ENCODE results near the gene METTL26. TPM values are rescaled to one million over a fixed set of nuclear protein-coding genes. Genes with fewer than 3 reads are reported as not detected.

Gene METTL26
- polyA plus RNA-seq, 2 of the 4 experiments (the other 2 are of a cell fraction): 47.2 to 78.3 TPM

DNA sequence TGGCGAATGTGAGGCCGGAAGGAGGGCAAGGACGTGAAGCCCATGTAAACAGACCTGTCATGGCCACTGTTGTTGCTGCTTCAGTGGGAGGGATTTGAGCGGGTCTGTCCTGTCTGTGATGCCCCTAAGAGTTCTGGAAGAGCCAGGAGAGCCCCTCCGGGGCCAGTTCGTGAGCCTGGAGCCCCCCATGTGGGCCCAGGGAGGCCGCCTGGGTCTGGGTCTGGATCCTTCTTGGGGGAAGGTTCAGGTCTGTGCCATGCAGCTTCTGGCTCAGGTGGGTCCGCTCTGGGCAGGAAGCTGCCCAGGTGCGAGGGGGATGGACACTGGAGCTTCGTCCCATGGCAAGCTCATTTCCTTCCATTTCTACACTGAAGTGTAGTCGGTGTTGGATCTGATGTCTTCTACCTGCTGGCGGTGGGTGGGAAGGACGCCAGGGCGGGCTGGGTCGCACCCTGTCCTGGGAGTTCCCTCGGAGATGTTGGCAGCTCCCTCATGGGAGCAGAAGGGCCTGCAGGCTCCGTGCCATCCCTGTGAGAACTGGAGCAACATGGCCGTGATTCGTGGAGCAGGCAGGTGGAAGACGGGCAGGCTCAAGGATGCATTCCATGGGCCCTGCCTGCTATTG, 16.5 kb downstream of the METTL26 start:
- TF ChIP-seq, protein P1, sequence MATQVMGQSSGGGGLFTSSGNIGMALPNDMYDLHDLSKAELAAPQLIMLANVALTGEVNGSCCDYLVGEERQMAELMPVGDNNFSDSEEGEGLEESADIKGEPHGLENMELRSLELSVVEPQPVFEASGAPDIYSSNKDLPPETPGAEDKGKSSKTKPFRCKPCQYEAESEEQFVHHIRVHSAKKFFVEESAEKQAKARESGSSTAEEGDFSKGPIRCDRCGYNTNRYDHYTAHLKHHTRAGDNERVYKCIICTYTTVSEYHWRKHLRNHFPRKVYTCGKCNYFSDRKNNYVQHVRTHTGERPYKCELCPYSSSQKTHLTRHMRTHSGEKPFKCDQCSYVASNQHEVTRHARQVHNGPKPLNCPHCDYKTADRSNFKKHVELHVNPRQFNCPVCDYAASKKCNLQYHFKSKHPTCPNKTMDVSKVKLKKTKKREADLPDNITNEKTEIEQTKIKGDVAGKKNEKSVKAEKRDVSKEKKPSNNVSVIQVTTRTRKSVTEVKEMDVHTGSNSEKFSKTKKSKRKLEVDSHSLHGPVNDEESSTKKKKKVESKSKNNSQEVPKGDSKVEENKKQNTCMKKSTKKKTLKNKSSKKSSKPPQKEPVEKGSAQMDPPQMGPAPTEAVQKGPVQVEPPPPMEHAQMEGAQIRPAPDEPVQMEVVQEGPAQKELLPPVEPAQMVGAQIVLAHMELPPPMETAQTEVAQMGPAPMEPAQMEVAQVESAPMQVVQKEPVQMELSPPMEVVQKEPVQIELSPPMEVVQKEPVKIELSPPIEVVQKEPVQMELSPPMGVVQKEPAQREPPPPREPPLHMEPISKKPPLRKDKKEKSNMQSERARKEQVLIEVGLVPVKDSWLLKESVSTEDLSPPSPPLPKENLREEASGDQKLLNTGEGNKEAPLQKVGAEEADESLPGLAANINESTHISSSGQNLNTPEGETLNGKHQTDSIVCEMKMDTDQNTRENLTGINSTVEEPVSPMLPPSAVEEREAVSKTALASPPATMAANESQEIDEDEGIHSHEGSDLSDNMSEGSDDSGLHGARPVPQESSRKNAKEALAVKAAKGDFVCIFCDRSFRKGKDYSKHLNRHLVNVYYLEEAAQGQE (IDR thresholded peaks at IDR 0.05): no peak
- TF ChIP-seq CHD4 (IDR thresholded peaks at IDR 0.05; ENCODE audit: borderline replicate concordance): no peak
- TF ChIP-seq ESRRA (IDR thresholded peaks at IDR 0.05; ENCODE audit: borderline replicate concordance, low read length): no peak
- TF ChIP-seq, protein P2, sequence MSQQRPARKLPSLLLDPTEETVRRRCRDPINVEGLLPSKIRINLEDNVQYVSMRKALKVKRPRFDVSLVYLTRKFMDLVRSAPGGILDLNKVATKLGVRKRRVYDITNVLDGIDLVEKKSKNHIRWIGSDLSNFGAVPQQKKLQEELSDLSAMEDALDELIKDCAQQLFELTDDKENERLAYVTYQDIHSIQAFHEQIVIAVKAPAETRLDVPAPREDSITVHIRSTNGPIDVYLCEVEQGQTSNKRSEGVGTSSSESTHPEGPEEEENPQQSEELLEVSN (IDR thresholded peaks at IDR 0.05; ENCODE audit: borderline replicate concordance, low read depth): no peak
- no peak for TF ChIP-seq JUN (IDR thresholded peaks at IDR 0.05)
- no peak for TF ChIP-seq HOXA7 (CRISPR knock-in tag; IDR thresholded peaks at IDR 0.05)
- TF ChIP-seq BHLHE40 (IDR thresholded peaks at IDR 0.05; ENCODE audit: low read depth, low read length): no peak
- TF ChIP-seq, protein P3, sequence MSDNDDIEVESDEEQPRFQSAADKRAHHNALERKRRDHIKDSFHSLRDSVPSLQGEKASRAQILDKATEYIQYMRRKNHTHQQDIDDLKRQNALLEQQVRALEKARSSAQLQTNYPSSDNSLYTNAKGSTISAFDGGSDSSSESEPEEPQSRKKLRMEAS (IDR thresholded peaks at IDR 0.05): no peak
- TF ChIP-seq HOXB13 (CRISPR knock-in tag; IDR thresholded peaks at IDR 0.05; ENCODE audit: low read depth): no peak
- no peak for TF ChIP-seq ZNF302 (CRISPR knock-in tag; IDR thresholded peaks at IDR 0.05)
- TF ChIP-seq NPAS2 (CRISPR knock-in tag; IDR thresholded peaks at IDR 0.05; ENCODE audit: borderline replicate concordance): no peak
- TF ChIP-seq, protein P4, sequence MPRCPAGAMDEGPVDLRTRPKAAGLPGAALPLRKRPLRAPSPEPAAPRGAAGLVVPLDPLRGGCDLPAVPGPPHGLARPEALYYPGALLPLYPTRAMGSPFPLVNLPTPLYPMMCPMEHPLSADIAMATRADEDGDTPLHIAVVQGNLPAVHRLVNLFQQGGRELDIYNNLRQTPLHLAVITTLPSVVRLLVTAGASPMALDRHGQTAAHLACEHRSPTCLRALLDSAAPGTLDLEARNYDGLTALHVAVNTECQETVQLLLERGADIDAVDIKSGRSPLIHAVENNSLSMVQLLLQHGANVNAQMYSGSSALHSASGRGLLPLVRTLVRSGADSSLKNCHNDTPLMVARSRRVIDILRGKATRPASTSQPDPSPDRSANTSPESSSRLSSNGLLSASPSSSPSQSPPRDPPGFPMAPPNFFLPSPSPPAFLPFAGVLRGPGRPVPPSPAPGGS (IDR thresholded peaks at IDR 0.05): no peak
- H3K9me3 ChIP-seq: no peaks in the 10 kb centered on the region
- ChIA-PET POLR2A (no interaction called here), CTCF (interaction anchor here (1.3 kb wide), 1 partner anchor 41 kb away, joined by 4 read pairs; no protein-coding TSS in a partner anchor)
- no peak overlapping the region for H3K4me3 ChIP-seq
- H3K4me2 ChIP-seq: no peak overlapping the region
- WGBS (ENCODE audit: missing lambda C conversion rate): 90% methylated on average over 16 of the region's 20 CpGs
- FAIRE-seq (no peak), DNase-seq (ENCODE audit: low read depth in 1 of 2, low spot score in 1 of 2) (no peak), ATAC-seq (no peak)
- peaks cover 18% of the 10 kb centered on the region for H3K4me1 ChIP-seq
- no peak overlapping the region for H3K27ac ChIP-seq

DNA sequence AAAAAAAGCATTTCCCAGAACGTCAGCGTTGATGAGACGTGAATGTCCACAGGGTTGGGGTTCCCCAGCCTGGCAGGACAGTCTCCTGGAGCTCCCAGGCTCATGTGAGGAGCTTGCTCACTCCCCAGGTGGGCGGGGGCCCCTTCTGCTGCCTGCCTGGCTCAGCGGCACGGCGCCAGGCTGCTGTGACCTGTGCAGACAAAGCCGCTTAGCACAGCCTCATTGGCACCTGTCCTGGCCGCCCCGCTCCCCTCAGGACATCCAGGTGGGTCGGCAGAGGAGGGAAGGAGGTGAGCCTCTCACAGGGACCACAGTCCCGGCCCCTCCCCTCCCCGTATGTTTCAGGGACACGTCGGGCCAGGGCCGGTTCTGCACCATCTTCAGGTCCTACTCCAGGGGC, 18.2 kb downstream of the METTL26 start:
- Histone ChIP-seq H3K4me2 (no peak overlapping the region), H3K4me1 (peaks cover 17% of the 10 kb centered on the region), H3K27ac (no peak overlapping the region), H3K9me3 (no peaks in the 10 kb centered on the region), H3K4me3 (no peak overlapping the region)
- TF ChIP-seq, protein P5, sequence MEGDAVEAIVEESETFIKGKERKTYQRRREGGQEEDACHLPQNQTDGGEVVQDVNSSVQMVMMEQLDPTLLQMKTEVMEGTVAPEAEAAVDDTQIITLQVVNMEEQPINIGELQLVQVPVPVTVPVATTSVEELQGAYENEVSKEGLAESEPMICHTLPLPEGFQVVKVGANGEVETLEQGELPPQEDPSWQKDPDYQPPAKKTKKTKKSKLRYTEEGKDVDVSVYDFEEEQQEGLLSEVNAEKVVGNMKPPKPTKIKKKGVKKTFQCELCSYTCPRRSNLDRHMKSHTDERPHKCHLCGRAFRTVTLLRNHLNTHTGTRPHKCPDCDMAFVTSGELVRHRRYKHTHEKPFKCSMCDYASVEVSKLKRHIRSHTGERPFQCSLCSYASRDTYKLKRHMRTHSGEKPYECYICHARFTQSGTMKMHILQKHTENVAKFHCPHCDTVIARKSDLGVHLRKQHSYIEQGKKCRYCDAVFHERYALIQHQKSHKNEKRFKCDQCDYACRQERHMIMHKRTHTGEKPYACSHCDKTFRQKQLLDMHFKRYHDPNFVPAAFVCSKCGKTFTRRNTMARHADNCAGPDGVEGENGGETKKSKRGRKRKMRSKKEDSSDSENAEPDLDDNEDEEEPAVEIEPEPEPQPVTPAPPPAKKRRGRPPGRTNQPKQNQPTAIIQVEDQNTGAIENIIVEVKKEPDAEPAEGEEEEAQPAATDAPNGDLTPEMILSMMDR (IDR thresholded peaks at IDR 0.05): no peak
- TF ChIP-seq HEYL (CRISPR knock-in tag; IDR thresholded peaks at IDR 0.05) (no peak), HOXA7 (CRISPR knock-in tag; IDR thresholded peaks at IDR 0.05) (no peak), POLR2AphosphoS2 (conservative IDR thresholded peaks at IDR 0.05; ENCODE audit: low read length) (no peak)
- DNase-seq (ENCODE audit: low read depth in 1 of 2, low spot score in 1 of 2) (no peak), ATAC-seq (no peak), FAIRE-seq (no peak)
- CTCF ChIA-PET: interaction anchor here (0.6 kb wide), 1 partner anchor 383 kb away, joined by 5 read pairs; no protein-coding TSS in a partner anchor
- WGBS (ENCODE audit: missing lambda C conversion rate): 85% methylated on average over 16 of the region's 16 CpGs
- POLR2A ChIA-PET: no interaction called here

Data from A549 (cell line).